ELR (cell line): ENCODE data around the gene TAF4B.

Experiments
- DNase-seq: peaks from one replicate; pipeline ENCODE4 v3.0.0-alpha.2; 2015; ENCODE audit warnings: low read depth

Gene TAF4B

GRCh38 chr18:26383454-26384270, 157.4 kb downstream of the TAF4B start:
- peak; percentile 70 for DNase-seq

GRCh38 chr18:26386002-26386401, 159.8 kb downstream of the TAF4B start:
- peak; percentile 86 for DNase-seq

GRCh38 chr18:26386441-26386840, 160.2 kb downstream of the TAF4B start:
- peak; percentile 8 for DNase-seq

GRCh38 chr18:26394047-26394654, 167.9 kb downstream of the TAF4B start:
- DNase-seq, result no peak

GRCh38 chr18:26397019-26397418, 170.8 kb downstream of the TAF4B start:
- DNase-seq, result no peak

GRCh38 chr18:26403491-26403890, 177.2 kb downstream of the TAF4B start:
- DNase-seq, result no peak

GRCh38 chr18:26405190-26405801, 179.1 kb downstream of the TAF4B start:
- DNase-seq, result peak; percentile 48

- no peak for DNase-seq
These were observed 180.1 kb downstream of the TAF4B start for GRCh38 chr18:26406324-26406723.

GRCh38 chr18:26406854-26407517, 180.7 kb downstream of the TAF4B start:
- no peak for DNase-seq

- peak; percentile 10 for DNase-seq
These were observed 181.7 kb downstream of the TAF4B start for GRCh38 chr18:26407736-26408601.

GRCh38 chr18:26409091-26409490, 182.8 kb downstream of the TAF4B start:
- DNase-seq, result no peak

- DNase-seq, result no peak
These were observed 188.7 kb downstream of the TAF4B start for GRCh38 chr18:26414901-26415440.

- DNase-seq, result no peak
These were observed 189.4 kb downstream of the TAF4B start for GRCh38 chr18:26415631-26416030.

- DNase-seq, result no peak
These were observed 190.5 kb downstream of the TAF4B start for GRCh38 chr18:26416652-26417150.

GRCh38 chr18:26417190-26417589, 190.9 kb downstream of the TAF4B start:
- DNase-seq, result no peak

- no peak for DNase-seq
These were observed 192.0 kb downstream of the TAF4B start for GRCh38 chr18:26418225-26418624.

- no peak for DNase-seq
These were observed 193.5 kb downstream of the TAF4B start for GRCh38 chr18:26419746-26420145.

GRCh38 chr18:26421503-26421902, 195.3 kb downstream of the TAF4B start:
- DNase-seq, result no peak

GRCh38 chr18:26421931-26422330, 195.7 kb downstream of the TAF4B start:
- DNase-seq, result no peak

GRCh38 chr18:26422472-26423162, 196.4 kb downstream of the TAF4B start:
- DNase-seq, result no peak
